ENCODE data around the gene KIF21A. TPM values are rescaled to one million over a fixed set of nuclear protein-coding genes. Genes with fewer than 3 reads are reported as not detected.

Gene KIF21A
- total and polyA plus RNA-seq, 11 donors = 27.9 to 53.1 (median 44.1) TPM

- Histone ChIP-seq H3K4me3 (no peak overlapping the region), H3K9me3 (no peaks in the 10 kb centered on the region), H3K27me3 (no peaks in the 10 kb centered on the region), H3K36me3 (no peaks in the 10 kb centered on the region), H3K27ac (no peak overlapping the region), H3K4me1 (peaks cover 0 to 49% (median 11%) of the 10 kb centered on the region in 12 donors)
- no peak for DNase-seq
- intact Hi-C loops (cut with DNase I) = no loop called here
- no peak for TF ChIP-seq POLR2A (IDR thresholded peaks at IDR 0.05)
- TF ChIP-seq, protein P1, sequence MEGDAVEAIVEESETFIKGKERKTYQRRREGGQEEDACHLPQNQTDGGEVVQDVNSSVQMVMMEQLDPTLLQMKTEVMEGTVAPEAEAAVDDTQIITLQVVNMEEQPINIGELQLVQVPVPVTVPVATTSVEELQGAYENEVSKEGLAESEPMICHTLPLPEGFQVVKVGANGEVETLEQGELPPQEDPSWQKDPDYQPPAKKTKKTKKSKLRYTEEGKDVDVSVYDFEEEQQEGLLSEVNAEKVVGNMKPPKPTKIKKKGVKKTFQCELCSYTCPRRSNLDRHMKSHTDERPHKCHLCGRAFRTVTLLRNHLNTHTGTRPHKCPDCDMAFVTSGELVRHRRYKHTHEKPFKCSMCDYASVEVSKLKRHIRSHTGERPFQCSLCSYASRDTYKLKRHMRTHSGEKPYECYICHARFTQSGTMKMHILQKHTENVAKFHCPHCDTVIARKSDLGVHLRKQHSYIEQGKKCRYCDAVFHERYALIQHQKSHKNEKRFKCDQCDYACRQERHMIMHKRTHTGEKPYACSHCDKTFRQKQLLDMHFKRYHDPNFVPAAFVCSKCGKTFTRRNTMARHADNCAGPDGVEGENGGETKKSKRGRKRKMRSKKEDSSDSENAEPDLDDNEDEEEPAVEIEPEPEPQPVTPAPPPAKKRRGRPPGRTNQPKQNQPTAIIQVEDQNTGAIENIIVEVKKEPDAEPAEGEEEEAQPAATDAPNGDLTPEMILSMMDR (IDR thresholded peaks at IDR 0.05) = no peak
- ATAC-seq = no peak
Observed at GRCh38 chr12:39390752-39391151, 52.2 kb downstream of the KIF21A start.

- intact Hi-C loops (cut with DNase I) = no loop called here
- DNase-seq = no peak
- TF ChIP-seq, protein P1 (IDR thresholded peaks at IDR 0.05) = no peak
- TF ChIP-seq POLR2A (IDR thresholded peaks at IDR 0.05) = no peak
- H3K27me3 ChIP-seq = no peaks in the 10 kb centered on the region
- no peak for ATAC-seq
- peaks cover 0 to 54% (median 14%) of the 10 kb centered on the region in 12 donors for H3K4me1 ChIP-seq
- H3K27ac ChIP-seq = no peak overlapping the region
- no peak overlapping the region for H3K4me3 ChIP-seq
- no peaks in the 10 kb centered on the region for H3K9me3 ChIP-seq
- 83 to 89% (median 86%) methylated on average over 2 of the region's 2 CpGs for WGBS, 4 donors
- H3K36me3 ChIP-seq = no peaks in the 10 kb centered on the region
Observed at GRCh38 chr12:39389399-39390150, 53.3 kb downstream of the KIF21A start.

GRCh38 chr12:39386335-39386734, 56.6 kb downstream of the KIF21A start:
- intact Hi-C loops (cut with DNase I) = no loop called here
- ATAC-seq (no peak), DNase-seq (no peak)
- no peaks in the 10 kb centered on the region for H3K9me3 ChIP-seq
- H3K4me3 ChIP-seq = no peak overlapping the region
- H3K36me3 ChIP-seq = no peaks in the 10 kb centered on the region
- H3K27ac ChIP-seq = no peak overlapping the region
- TF ChIP-seq, protein P1 (IDR thresholded peaks at IDR 0.05) = no peak
- no peak for TF ChIP-seq POLR2A (IDR thresholded peaks at IDR 0.05)
- no peaks in the 10 kb centered on the region for H3K27me3 ChIP-seq
- 57 to 70% (median 62%) methylated on average over 3 of the region's 3 CpGs for WGBS, 4 donors
- peaks cover 0 to 34% (median 9%) of the 10 kb centered on the region in 12 donors for H3K4me1 ChIP-seq

DNA sequence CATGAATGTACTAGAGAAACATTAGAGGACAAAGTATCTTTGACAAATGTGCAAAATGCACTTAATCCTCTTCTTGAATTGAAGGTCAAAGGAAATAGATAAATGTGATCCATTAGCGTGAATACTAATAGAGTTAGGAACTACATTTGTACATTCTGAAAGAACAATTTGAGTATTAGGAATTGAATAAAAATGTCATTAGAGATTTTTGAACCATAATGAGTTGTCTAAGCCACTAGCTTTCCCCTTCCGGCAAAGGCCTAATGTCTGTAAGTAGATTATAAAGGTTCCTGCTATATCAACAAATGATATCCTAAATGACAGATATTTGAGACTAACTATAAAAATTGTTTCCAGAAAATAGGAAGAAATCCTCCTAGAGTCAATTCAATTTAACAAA, 59.8 kb downstream of the KIF21A start:
- peaks cover 0 to 41% (median 9%) of the 10 kb centered on the region in 12 donors for H3K4me1 ChIP-seq
- no peak overlapping the region for H3K27ac ChIP-seq
- no peaks in the 10 kb centered on the region for H3K27me3 ChIP-seq
- WGBS, 4 donors = 81 to 95% (median 92%) methylated on average over 2 of the region's 2 CpGs
- DNase-seq (no peak), ATAC-seq (no peak)
- no peaks in the 10 kb centered on the region for H3K9me3 ChIP-seq
- no peak overlapping the region for H3K4me3 ChIP-seq
- TF ChIP-seq, protein P1 (IDR thresholded peaks at IDR 0.05) = no peak
- TF ChIP-seq POLR2A (IDR thresholded peaks at IDR 0.05) = no peak
- no peaks in the 10 kb centered on the region for H3K36me3 ChIP-seq
- intact Hi-C loops (cut with DNase I) = no loop called here
